Activated naive CD4-positive, alpha-beta T cell treated with anti-CD3 and anti-CD28 coated beads, Interleukin-2, amount 50 U/mL, for 16 hours (primary cell): Measurements from ENCODE around the gene SEC14L1.
"Not testable (repeated sequence)": the region's sequence is repeated elsewhere in the genome, so short reads cannot be mapped to it uniquely, and the experiment has no call there.

Experiments used
- DNase-seq: peaks from one replicate; pipeline ENCODE4 v3.0.0-alpha.2; 2020

SEC14L1 gene

GRCh38 chr17:77143306-77143705, 2.5 kb downstream of the SEC14L1 start:
- DNase-seq = no peak

DNA sequence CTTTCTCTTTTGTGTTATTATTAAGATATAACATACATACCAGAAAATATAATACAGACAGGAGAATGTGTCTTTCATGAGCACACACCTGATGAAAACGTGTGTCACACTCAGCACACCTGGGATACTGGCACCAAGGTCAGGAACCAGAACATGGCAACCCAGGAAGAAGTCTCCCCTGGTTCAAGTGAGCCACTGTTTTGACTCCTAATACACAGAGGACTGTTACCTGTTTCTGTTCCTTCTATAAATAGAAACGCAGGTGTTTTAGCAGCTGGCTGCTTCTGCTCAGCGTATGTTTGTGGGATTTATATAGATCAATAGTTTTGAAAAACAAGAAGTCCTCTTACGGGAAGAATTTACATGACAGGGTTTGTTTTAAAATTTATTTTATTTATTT, 3.5 kb downstream of the SEC14L1 start:
- DNase-seq = no peak

GRCh38 chr17:77145224-77145611, 4.4 kb downstream of the SEC14L1 start:
- no peak for DNase-seq

GRCh38 chr17:77145612-77146245, 5.0 kb downstream of the SEC14L1 start:
- DNase-seq = no peak

- DNase-seq = no peak
These were observed 5.5 kb downstream of the SEC14L1 start for GRCh38 chr17:77146246-77146632.

- DNase-seq = no peak
These were observed 6.1 kb downstream of the SEC14L1 start for GRCh38 chr17:77146882-77147281.

GRCh38 chr17:77147357-77147801, 6.6 kb downstream of the SEC14L1 start:
- no peak for DNase-seq

DNA sequence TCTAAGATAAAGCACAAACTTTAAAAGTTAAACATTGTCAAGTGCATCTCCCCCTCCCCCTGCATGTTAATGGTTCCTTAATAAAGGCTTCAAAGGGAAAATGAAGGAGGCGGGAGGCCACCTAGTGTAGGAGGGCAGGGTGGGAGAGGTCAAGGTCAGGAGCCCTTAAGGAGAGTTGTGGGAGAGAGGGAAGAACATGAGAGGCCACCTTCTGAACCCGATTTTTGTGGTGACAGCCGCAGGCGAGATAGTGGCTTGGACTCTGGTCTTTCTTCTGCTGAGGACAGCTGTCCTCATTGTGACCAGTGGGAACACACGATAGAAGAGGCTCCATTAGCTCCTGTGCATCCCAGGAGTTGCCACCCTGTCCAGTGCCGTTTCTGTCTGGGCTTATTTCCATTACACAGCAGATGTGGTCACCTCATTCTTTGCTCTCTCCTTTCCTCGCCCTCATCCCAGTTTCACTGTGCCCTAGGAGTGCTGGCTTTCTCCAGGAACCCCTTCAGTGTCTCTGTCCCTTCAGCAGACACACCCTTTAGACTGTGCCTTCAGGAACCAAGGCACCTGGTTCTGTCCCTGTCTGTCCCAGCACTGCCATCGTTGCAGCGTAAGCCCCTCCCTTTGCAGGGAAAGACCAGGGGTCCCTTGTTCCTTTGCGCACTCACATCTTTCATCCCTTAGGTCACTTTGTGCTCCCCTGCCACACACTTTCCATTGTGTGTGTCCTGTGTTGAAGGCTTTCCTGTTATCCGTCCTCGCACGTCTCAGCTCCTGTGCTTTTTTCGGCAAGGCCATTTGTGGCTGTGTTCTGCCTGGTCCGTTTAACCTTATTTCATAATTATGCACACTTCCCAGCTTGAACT, 7.5 kb downstream of the SEC14L1 start:
- DNase-seq = no peak

DNA sequence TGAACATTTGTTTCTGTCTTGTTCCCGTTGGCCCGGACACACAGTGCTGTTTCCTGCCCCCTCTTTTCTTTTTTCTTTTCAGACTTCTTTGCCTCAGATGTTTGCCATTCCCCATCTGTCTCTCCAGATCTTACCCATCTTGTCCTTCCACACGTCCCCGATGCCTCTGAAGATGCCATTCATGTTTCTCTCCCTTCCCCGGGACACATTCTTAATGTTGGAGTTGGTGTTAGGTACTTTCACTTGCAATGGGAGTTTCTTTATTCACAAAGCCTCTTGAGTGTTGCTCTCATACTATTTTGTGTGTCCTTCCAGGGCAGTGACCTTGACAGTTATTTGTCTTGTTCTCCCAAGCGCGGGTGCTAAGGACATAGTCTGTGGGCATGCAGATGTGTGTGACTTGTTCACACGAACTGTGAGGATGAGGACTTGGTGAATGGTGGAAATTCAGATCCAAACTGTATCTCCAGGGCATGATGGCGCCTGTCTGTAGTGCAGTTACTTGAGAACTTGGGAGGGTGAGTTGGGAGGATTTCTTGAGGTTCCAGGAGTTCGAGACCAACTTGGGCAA, 8.3 kb downstream of the SEC14L1 start:
- DNase-seq = no peak

- DNase-seq = no peak
These were observed 9.4 kb downstream of the SEC14L1 start for GRCh38 chr17:77150196-77150595.

- no peak for DNase-seq
These were observed 10.4 kb downstream of the SEC14L1 start for GRCh38 chr17:77151186-77151585.

DNA sequence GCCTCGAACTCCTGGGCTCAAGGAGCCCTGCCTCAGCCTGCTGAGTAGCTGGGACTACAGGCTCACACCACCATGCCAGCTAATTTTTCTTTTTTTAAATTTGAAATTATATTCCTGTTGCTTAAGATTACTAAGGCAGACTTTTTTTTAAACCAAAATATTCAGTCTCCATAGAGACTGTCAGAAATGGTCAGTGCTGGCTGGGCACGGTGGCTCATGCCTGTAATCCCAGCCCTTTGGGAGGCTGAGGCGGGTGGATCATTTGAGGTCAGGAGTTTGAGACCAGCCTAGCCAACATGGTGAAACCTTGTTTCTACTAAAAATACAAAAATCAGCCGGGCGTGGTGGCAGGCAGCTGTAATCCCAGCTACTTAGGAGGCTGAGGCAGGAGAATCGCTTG, 11.3 kb downstream of the SEC14L1 start:
- DNase-seq = not testable (repeated sequence)

- DNase-seq = no peak
These were observed 12.7 kb downstream of the SEC14L1 start for GRCh38 chr17:77153472-77153871.

DNA sequence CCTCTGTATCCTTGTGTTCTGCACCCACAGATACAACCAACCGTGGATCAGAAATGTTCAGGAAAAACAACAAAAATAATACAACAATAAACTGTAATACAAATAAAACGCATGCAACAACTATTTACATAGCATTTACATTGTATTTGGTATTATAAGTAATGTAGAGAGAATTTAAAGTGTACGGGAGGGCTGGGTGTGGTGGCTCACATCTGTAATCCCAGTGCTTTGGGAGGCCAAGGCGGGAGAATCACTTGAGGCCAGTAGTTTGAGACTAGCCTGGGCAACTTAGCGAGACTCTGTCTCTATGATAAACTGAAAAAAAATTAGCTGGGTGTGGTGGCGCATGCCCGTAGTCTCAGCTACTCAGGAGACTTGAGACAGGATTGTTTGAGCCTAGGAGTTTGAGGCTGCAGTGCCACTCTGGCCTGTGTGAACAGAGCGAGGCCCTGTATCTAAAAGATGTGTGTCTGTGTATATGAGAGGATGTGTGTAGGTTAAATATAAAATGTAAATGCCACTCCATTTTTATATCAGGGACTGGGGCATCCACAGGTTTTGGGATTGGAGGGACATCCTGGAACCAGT, 13.3 kb downstream of the SEC14L1 start:
- DNase-seq = no peak

GRCh38 chr17:77155125-77155524, 14.4 kb downstream of the SEC14L1 start:
- DNase-seq = no peak

DNA sequence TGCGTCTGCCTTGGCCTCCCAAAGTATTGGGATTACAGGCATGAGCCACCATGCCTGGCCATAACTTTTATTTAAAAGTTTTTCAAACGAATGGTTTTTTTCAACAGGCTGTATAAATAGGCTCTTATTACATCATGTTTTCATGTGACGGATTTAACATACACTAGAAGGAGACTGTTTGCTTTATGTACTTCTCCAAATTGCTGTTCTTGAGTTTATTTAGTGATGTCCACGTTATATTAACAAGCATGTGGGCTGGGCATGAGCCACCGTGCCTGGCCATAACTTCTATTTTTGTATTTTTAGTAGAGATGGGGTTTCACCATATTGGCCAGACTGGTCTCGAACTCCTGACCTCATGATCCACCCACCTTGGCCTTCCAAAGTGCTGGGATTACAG, 17.0 kb downstream of the SEC14L1 start:
- DNase-seq = not testable (repeated sequence)

DNA sequence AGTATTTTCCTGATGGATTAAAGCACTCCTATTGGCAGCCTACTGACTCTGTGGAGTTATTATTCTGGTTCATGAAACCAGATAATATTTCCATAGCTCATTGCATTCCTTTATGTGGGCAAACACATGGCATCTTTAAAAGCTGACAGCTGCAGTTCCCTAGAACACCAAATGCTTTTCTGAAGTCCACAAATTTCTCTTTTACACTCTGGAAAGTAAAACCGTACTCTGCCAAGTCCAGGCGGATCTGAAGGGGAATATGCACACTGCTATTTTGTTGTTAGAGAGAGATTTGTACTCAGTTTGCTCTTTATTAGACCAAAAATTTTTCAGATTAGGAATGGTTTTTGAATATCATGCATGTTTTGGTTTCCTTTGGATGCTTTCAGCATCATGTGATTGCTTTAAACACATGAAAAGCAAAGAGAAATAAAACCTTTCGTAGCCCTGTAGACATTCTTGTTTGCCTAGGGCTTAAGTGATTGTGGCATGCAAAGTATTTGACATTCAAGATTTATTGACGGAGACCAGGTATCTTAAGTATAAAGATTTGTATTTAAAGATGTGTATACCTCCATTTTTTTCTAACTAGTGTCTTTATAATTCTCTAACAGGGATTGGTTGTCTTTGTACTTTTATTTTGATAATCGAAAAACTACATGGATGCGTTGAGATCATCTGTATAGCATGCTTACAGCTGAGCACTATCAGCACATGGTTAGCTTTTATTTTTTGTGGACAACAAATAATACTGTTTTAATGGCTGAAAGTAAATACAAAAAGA, 19.5 kb downstream of the SEC14L1 start:
- no peak for DNase-seq

- no peak for DNase-seq
These were observed 20.2 kb downstream of the SEC14L1 start for GRCh38 chr17:77160875-77161530.

GRCh38 chr17:77161953-77162352, 21.2 kb downstream of the SEC14L1 start:
- DNase-seq = no peak

DNA sequence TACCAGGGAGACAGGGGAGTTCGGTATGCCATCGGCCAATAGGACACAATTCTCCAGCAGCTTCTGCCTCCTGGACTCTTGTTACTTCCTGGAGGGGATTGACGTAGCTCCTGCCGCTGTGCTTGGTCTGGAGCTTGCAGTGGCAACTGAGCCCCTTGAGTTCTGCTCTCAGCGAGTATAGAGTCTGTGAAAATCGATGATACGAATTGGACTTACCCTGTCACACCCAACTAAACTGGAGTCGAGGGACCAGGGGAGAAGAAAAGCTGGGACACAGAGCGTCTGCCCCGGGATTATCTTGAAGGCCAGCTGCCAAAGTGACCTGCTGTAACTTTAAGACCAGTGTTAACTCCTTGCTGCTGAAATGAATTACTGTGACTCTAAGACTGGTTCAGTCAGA, 22.2 kb downstream of the SEC14L1 start:
- no peak for DNase-seq

- no peak for DNase-seq
These were observed 22.9 kb downstream of the SEC14L1 start for GRCh38 chr17:77163511-77164280.
